K562 (cell line): ENCODE results near the gene EML2. TPM values are rescaled to one million over a fixed set of nuclear protein-coding genes. Genes with fewer than 3 reads are reported as not detected.

Source experiments
- CHD7 ChIP-seq: fragments of 200-600 bp; sonication (generic); IDR thresholded peaks from one replicate; pipeline ENCODE4 v1.6.1; 2012; ENCODE audit warnings: mild to moderate bottlenecking, low read depth, low read length, inconsistent platforms
- E2F3 ChIP-seq: fragments of 250-450 bp; sonication (Bioruptor Pico); IDR thresholded peaks from 2 replicates; pipeline ENCODE4 v1.4.0; 2020; ENCODE audit warnings: mild to moderate bottlenecking
- EP400 ChIP-seq: fragments of 450-650 bp; IDR thresholded peaks from 2 replicates; pipeline ENCODE4 v1.6.1; 2017; ENCODE audit warnings: antibody characterized with exemption, mild to moderate bottlenecking, moderate library complexity
- HNRNPL ChIP-seq: fragments of 200-400 bp; formaldehyde crosslinking; IDR thresholded peaks from 2 replicates; pipeline ENCODE4 v1.6.1; 2017; ENCODE audit warnings: low read depth, mild to moderate bottlenecking, low read length
- JUN ChIP-seq, 2 experiments: sonication (generic) in 1 of 2; formaldehyde crosslinking in 1 of 2; IDR thresholded peaks; 2 replicates each; pipeline versions ENCODE4 v1.6.1 to v1.8.0; 2012 to 2022; ENCODE audit warnings: borderline replicate concordance in 2 of 2, mild to moderate bottlenecking in 2 of 2, improper control_type of control experiment in 1 of 2, low read depth in 1 of 2, low read length in 1 of 2, missing genetic modification reagents in 1 of 2
- SNIP1 ChIP-seq: fragments of 450-650 bp; IDR thresholded peaks from 2 replicates; pipeline ENCODE4 v1.7.1; 2017; ENCODE audit warnings: low read depth, mild to moderate bottlenecking
- ZNF407 ChIP-seq: fragments of 450-650 bp; IDR thresholded peaks from 2 replicates; pipeline ENCODE4 v1.6.1; 2016; ENCODE audit warnings: low read depth
- polyA plus RNA-seq, 8 experiments: library from polyadenylated mRNA; depleted of rRNA in 4 of 8; stranded (reverse) in 5 of 8; unstranded in 3 of 8; fragments of >200 nt; fragmentation: Nextera tagmentation in 2 of 8; fragmentation: Illumina TruSeq in 1 of 8; extraction: Ambion mirVana in 2 of 8; extraction: Trizol in 1 of 8; gene quantifications; 2 replicates each; pipeline versions ENCODE4 v1.2.1 to v1.2.3, GENCODE V29; 2011 to 2014; ENCODE audit warnings: inconsistent platforms in 1 of 8, missing spikeins in 1 of 8
- total RNA-seq, 7 experiments: library from RNA; depleted of rRNA in 6 of 7; stranded (reverse); fragments of >200 nt in 6 of 7; fragmentation: Illumina TruSeq in 2 of 7; extraction: Trizol in 2 of 7; gene quantifications; 2 replicates each; pipeline versions ENCODE4 v1.2.1 to v1.2.3, GENCODE V29; 2011 to 2021; ENCODE audit warnings: low replicate concordance in 1 of 7

The EML2 gene
- total and polyA plus RNA-seq, 9 of the 15 experiments (the other 6 are each of a cell fraction or from before 2014, with no cell fraction given): 2.6 to 69.6 (median 24.8) TPM

GRCh38 chr19:45667620-45668341, 28.6 kb upstream of the EML2 start, which contains the start of gene GIPR (continued):
- TF ChIP-seq CHD7 (no peak), HNRNPL (no peak), E2F3 (CRISPR knock-in tag) (no peak), ZNF407 (no peak), SNIP1 (no peak), JUN (IDR thresholded peaks at IDR 0.05; ENCODE audit: borderline replicate concordance, low read depth, low read length) (no peak), JUN (CRISPR knock-in tag; IDR thresholded peaks at IDR 0.05; ENCODE audit: borderline replicate concordance) (no peak), EP400 (no peak)
